ENCODE results near the gene TTI1.

The TTI1 gene

GRCh38 chr20:37934634-37935375, 98.5 kb downstream of the TTI1 start:
- DNase-seq = no peak

GRCh38 chr20:37933786-37934633, 99.2 kb downstream of the TTI1 start:
- no peak for DNase-seq

Data from NCI-H1694 (cell line).